Neutrophil (primary cell): Measurements from ENCODE around the gene TP53I11.

Source experiments
- H3K27ac ChIP-seq: fragments of 200-600 bp; sonication (generic); 2 replicates; pipeline ENCODE4 v1.5.1; 2016; ENCODE audit warnings: mild to moderate bottlenecking, moderate library complexity
- H3K27me3 ChIP-seq: fragments of 200-600 bp; sonication (generic); 2 replicates; pipeline ENCODE4 v1.6.0; 2016; ENCODE audit warnings: mild to moderate bottlenecking
- H3K36me3 ChIP-seq: fragments of 200-600 bp; sonication (generic); 2 replicates; pipeline ENCODE4 v1.5.1; 2017
- H3K4me1 ChIP-seq, 2 experiments: fragments of 200-600 bp in 1 of 2; sonication (generic) in 1 of 2; 1 replicate in 1 of 2; 2 replicates in 1 of 2; pipeline versions ENCODE4 v1.5.1 to v1.6.1; 2013 to 2016; ENCODE audit warnings: low read depth in 1 of 2, low read length in 1 of 2, mild to moderate bottlenecking in 1 of 2, moderate library complexity in 1 of 2; ENCODE audit not compliant: control insufficient read depth in 1 of 2, insufficient read depth in 1 of 2
- H3K4me3 ChIP-seq, 2 experiments: fragments of 200-600 bp in 1 of 2; sonication (generic) in 1 of 2; 1 replicate in 1 of 2; 2 replicates in 1 of 2; pipeline ENCODE4 v1.5.1; 2013 to 2016; ENCODE audit warnings: low read depth in 1 of 2, low read length in 1 of 2, mild to moderate bottlenecking in 1 of 2, moderate library complexity in 1 of 2
- H3K9me3 ChIP-seq: fragments of 200-600 bp; sonication (generic); 2 replicates; pipeline ENCODE4 v1.5.1; 2016
- CTCF ChIP-seq: fragments of 200-600 bp; sonication (generic); IDR thresholded peaks from 2 replicates; pipeline ENCODE4 v1.5.1; 2016; ENCODE audit warnings: antibody characterized with exemption

Gene TP53I11

DNA sequence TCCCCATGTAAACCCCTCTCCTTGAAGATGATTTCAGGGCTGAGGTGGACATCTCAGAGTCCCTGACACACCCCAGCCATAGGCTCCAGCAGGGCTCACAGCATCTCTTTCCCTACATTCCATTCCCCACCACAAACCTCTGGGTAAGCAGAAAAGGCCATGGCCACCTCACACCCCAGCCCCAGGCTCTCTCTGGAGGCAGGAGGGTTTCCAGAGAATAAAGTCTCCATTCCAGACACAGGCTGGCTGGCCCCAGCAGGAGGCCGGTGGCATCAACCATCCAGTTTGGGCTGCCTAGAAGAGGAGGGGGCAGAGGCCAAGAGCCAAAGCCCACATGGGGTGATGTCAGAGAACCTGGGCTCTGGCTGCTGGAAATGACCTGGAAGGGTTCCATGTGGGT lies 61.4 kb downstream of the TP53I11 start:
- H3K27ac ChIP-seq, result no peak overlapping the region
- no peaks in the 10 kb centered on the region for H3K9me3 ChIP-seq
- H3K27me3 ChIP-seq, result peaks cover 5% of the 10 kb centered on the region
- no peaks in the 10 kb centered on the region for H3K4me1 ChIP-seq
- no peak overlapping the region for H3K4me3 ChIP-seq
- H3K36me3 ChIP-seq, result no peaks in the 10 kb centered on the region
- no peak for TF ChIP-seq CTCF

DNA sequence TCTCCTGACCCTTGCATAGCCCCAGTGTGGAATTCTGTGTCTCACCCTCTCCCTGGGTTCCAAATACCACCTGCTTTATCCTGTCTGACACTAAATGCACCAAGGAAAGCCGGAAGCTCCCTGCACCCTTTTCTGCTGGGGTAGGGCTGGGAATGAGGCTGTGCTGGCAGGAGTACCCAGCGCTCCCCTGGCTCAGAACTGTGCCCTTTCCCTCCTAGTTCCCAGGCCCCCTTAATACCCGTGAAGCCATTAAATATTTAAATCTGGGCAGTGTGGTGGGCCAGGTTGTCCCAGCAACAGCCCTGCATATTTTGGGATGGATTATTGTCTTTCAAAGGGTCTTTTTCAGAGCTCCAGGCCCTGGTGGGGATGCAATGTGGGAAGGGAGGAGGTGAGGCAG lies 63.0 kb downstream of the TP53I11 start:
- peaks cover 7% of the 10 kb centered on the region for H3K27me3 ChIP-seq
- H3K4me1 ChIP-seq, result no peaks in the 10 kb centered on the region
- no peak overlapping the region for H3K27ac ChIP-seq
- no peaks in the 10 kb centered on the region for H3K9me3 ChIP-seq
- no peak overlapping the region for H3K4me3 ChIP-seq
- TF ChIP-seq CTCF, result no peak
- no peaks in the 10 kb centered on the region for H3K36me3 ChIP-seq

GRCh38 chr11:44886790-44887140 lies 63.9 kb downstream of the TP53I11 start:
- Histone ChIP-seq H3K9me3 (no peaks in the 10 kb centered on the region), H3K27me3 (peaks cover 14% of the 10 kb centered on the region), H3K36me3 (no peaks in the 10 kb centered on the region), H3K4me1 (no peaks in the 10 kb centered on the region), H3K27ac (no peak overlapping the region), H3K4me3 (no peak overlapping the region)
- no peak for TF ChIP-seq CTCF

DNA sequence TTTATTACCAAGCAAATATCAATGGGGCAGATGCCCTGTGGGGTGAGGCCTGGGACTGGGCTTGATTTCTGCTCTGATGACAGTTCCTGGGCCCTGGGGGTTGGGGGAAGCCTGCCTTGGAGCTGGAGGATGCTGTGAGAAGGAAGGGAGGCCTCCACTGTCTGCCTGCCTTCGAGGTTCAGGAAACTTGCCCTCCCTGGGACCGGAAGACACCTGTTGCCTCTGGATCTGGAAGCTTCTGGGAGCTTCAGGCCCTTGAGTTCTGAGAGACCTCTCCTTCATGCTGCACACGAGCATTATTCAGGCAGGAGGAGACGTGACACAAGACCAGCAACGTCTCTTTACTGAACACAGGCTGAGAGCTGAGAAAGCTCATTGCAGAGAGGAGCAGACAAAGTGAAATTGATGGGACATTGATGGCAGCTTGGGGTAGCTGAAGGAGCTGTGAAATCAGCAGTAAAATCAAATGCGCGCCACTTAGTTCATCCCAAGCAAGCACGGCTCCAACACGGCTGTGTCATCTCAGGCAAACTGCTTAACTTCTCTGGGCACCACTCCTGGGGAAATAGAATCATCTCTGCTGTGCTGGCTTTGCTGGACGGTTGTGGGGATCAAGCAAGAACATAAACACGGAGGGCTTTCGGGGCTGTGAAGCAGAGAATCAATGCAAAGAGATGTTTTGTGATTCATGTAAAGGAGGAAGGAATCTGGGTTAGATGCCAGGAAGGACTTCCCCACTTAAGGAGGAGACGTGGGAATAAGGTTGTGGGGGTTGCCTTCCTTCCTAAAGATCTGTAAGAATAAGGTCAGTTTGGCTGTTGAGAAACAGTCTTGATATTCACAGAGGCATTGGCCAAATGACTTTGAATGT lies 64.5 kb downstream of the TP53I11 start:
- H3K4me1 ChIP-seq, result no peaks in the 10 kb centered on the region
- TF ChIP-seq CTCF, result no peak
- peaks cover 14% of the 10 kb centered on the region for H3K27me3 ChIP-seq
- H3K9me3 ChIP-seq, result no peaks in the 10 kb centered on the region
- no peak overlapping the region for H3K4me3 ChIP-seq
- no peak overlapping the region for H3K27ac ChIP-seq
- H3K36me3 ChIP-seq, result no peaks in the 10 kb centered on the region

- Histone ChIP-seq H3K4me3 (no peak overlapping the region), H3K27ac (no peak overlapping the region), H3K9me3 (no peaks in the 10 kb centered on the region), H3K4me1 (no peaks in the 10 kb centered on the region), H3K27me3 (peaks cover 14% of the 10 kb centered on the region), H3K36me3 (no peaks in the 10 kb centered on the region)
- no peak for TF ChIP-seq CTCF
Measured at GRCh38 chr11:44885065-44885810, 65.4 kb downstream of the TP53I11 start.
